HG02870 (cell line): ENCODE results near the gene TEX101.
"Not testable (repeated sequence)": the region's sequence is repeated elsewhere in the genome, so short reads cannot be mapped to it uniquely, and the experiment has no call there.

ENCODE experiments used
- ATAC-seq: cut with Tn5 transposase; IDR thresholded peaks from one replicate; pipeline ENCODE4 v1.9.1; 2021; ENCODE audit warnings: mild to moderate bottlenecking, moderate library complexity; ENCODE audit not compliant: unreplicated experiment

The TEX101 gene

GRCh38 chr19:43414554-43414953 is at the start of gene TEX101:
TSS of gene TEX101 (plus strand) at chr19:43414890. CDS start at chr19:43415920, 1,030 bp downstream.
- ATAC-seq, result no peak

GRCh38 chr19:43365677-43366076 is 49.0 kb upstream of the TEX101 start:
- ATAC-seq, result not testable (repeated sequence)

GRCh38 chr19:43367822-43368221 is 46.9 kb upstream of the TEX101 start:
- no peak for ATAC-seq

GRCh38 chr19:43368897-43369296 is 45.8 kb upstream of the TEX101 start:
- ATAC-seq, result not testable (repeated sequence)

GRCh38 chr19:43371909-43372308 is 42.8 kb upstream of the TEX101 start:
- ATAC-seq, result no peak

- no peak for ATAC-seq
Observed at GRCh38 chr19:43372462-43372861, 42.2 kb upstream of the TEX101 start.

- not testable (repeated sequence) for ATAC-seq
Observed at GRCh38 chr19:43377624-43378023, 37.1 kb upstream of the TEX101 start.

- ATAC-seq, result no peak
Observed at GRCh38 chr19:43380008-43380407, 34.7 kb upstream of the TEX101 start.

GRCh38 chr19:43380771-43381386 is 33.8 kb upstream of the TEX101 start:
- ATAC-seq, result no peak

- not testable (repeated sequence) for ATAC-seq
Observed at GRCh38 chr19:43382586-43383216, 32.0 kb upstream of the TEX101 start.

- ATAC-seq, result not testable (repeated sequence)
Observed at GRCh38 chr19:43383254-43383653, 31.4 kb upstream of the TEX101 start.

- not testable (repeated sequence) for ATAC-seq
Observed at GRCh38 chr19:43383759-43384158, 30.9 kb upstream of the TEX101 start.

- ATAC-seq, result not testable (repeated sequence)
Observed at GRCh38 chr19:43390903-43391551, 23.7 kb upstream of the TEX101 start.

GRCh38 chr19:43391552-43391935 is 23.1 kb upstream of the TEX101 start:
- ATAC-seq, result not testable (repeated sequence)

GRCh38 chr19:43393501-43393900 is 21.2 kb upstream of the TEX101 start:
- ATAC-seq, result not testable (repeated sequence)

- ATAC-seq, result no peak
Observed at GRCh38 chr19:43395561-43395960, 19.1 kb upstream of the TEX101 start.

GRCh38 chr19:43406297-43406696 is 8.4 kb upstream of the TEX101 start:
- ATAC-seq, result no peak

- no peak for ATAC-seq
Observed at GRCh38 chr19:43407416-43408005, 7.2 kb upstream of the TEX101 start.

- ATAC-seq, result no peak
Observed at GRCh38 chr19:43408043-43408442, 6.6 kb upstream of the TEX101 start.

- no peak for ATAC-seq
Observed at GRCh38 chr19:43409415-43409814, 5.3 kb upstream of the TEX101 start.

GRCh38 chr19:43412441-43412840 is 2.2 kb upstream of the TEX101 start:
- no peak for ATAC-seq
